Kidney (tissue), 14 donors: ENCODE data around the gene REM2. TPM values are rescaled to one million over a fixed set of nuclear protein-coding genes. Genes with fewer than 3 reads are reported as not detected.

Experiments
- DNase-seq, 5 donors: peaks; one replicate each; pipeline ENCODE4 v3.0.0-alpha.2; 2013 to 2020
- FAIRE-seq: peaks from 2 replicates; lab custom pipeline; 2012; peaks lifted over from hg19 to GRCh38; lab: Jason Lieb, UNC
- H3K27ac ChIP-seq, 2 donors: one replicate each; pipeline ENCODE4 v1.7.0; 2013; ENCODE audit warnings: low read depth in 2 of 2, low read length in 2 of 2, inconsistent platforms in 1 of 2
- H3K27me3 ChIP-seq: one replicate; pipeline ENCODE4 v1.7.1; 2013; ENCODE audit warnings: low read length, inconsistent platforms; ENCODE audit not compliant: control insufficient read depth, insufficient read depth
- H3K36me3 ChIP-seq, 3 donors: one replicate each; pipeline versions ENCODE4 v1.7.0 to v1.7.1; 2013; ENCODE audit warnings: low read length in 3 of 3, control low read depth in 1 of 3, inconsistent platforms in 1 of 3; ENCODE audit not compliant: insufficient read depth in 3 of 3, control insufficient read depth in 2 of 3
- H3K4me1 ChIP-seq, 3 donors: one replicate each; pipeline versions ENCODE4 v1.7.0 to v1.7.1; 2013; ENCODE audit warnings: low read length in 3 of 3, inconsistent platforms in 1 of 3, low read depth in 1 of 3; ENCODE audit not compliant: control insufficient read depth in 2 of 3, insufficient read depth in 2 of 3
- H3K4me3 ChIP-seq, 3 donors: one replicate each; pipeline versions ENCODE4 v1.7.0 to v1.8.1; 2013; ENCODE audit warnings: low read length in 3 of 3, control low read depth in 1 of 3, inconsistent platforms in 1 of 3
- H3K9ac ChIP-seq, 3 donors: one replicate each; pipeline versions ENCODE4 v1.7.0 to v1.7.1; 2013; ENCODE audit warnings: low read length in 3 of 3, control low read depth in 1 of 3, inconsistent platforms in 1 of 3
- H3K9me3 ChIP-seq, 3 donors: one replicate each; pipeline versions ENCODE4 v1.7.0 to v1.7.1; 2013; ENCODE audit warnings: low read length in 3 of 3, control low read depth in 1 of 3, inconsistent platforms in 1 of 3; ENCODE audit not compliant: control insufficient read depth in 2 of 3, insufficient read depth in 1 of 3
- intact Hi-C: fragments of 100-400 bp; cut with DNase I; formaldehyde crosslinking; loops from one replicate; pipeline ENCODE4 v1.11.1; 2022
- polyA plus RNA-seq: library from polyadenylated mRNA; stranded (reverse); fragments of 350-450 nt; fragmentation: Illumina TruSeq; extraction: RNeasy Lipid Tissue Mini Kit (QIAGEN cat#74804); gene quantifications from one replicate; pipeline ENCODE4 v1.2.3, GENCODE V29; 2014; ENCODE audit warnings: low read depth, low replicate concordance; ENCODE audit not compliant: insufficient read depth
- total RNA-seq: library from RNA; stranded (reverse); fragmentation: NEBNext Ultra II Directional; extraction: Animal tissue kit (Norgen Biotek cat#: 25700); gene quantifications from one replicate; pipeline ENCODE4 v1.2.1, GENCODE V29; 2021
- TF ChIP-seq, protein P1 (sequence below): IDR thresholded peaks from 3 replicates; pipeline ENCODE4 v1.5.1; 2012; ENCODE audit warnings: mild to moderate bottlenecking, moderate library complexity, borderline replicate concordance; ENCODE audit not compliant: insufficient read depth; ENCODE audit errors: extremely low read depth
- donor health status: control.
- donor health status: control.
- donor health status: control.
- donor health status: control.
- donor health status: control.
- donor health status: DM: yes; HTN: yes; CAD: no.
- donor health status: Normal renal cell carcinoma (clear cell type).

REM2 gene
- total and polyA plus RNA-seq, 2 donors from 2014 or later: 0.63 to 0.77 TPM

DNA sequence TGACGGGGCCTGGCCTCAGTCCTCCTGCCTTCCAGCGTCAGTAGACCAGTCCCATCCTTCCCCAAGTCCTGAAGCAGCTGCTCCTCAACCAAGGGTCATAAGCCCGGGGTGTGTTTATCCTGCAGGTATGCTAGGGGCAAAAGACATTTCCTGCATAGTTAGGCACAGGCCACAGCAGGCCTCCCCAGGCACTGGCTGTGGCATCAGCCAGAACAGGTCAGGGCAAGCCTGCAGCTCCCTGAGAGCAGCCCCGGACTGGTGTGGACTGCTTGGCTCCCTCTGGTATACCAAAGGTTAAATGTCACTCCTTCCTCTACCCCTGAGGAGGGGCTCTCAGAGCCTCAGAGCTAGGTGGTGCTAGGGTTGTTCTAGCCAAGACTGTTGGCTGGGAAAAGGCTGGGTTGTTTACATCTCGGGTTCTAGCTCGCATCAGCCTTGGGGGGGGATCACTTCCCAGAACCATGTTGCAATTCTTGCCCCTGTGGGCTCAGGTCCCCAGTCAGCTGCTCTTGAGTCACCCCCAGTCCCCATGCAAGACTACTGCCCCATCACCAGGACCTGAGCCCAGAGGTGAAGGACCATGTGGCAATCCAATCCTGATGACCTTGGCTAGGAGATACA lies 43.8 kb upstream of the REM2 start:
- no peaks in the 10 kb centered on the region for H3K9me3 ChIP-seq
- H3K36me3 ChIP-seq: peaks cover 7 to 25% (median 17%) of the 10 kb centered on the region in 3 donors
- FAIRE-seq: no peak
- intact Hi-C loops: no loop called here
- no peak for DNase-seq
- no peaks in the 10 kb centered on the region for H3K27me3 ChIP-seq
- H3K4me1 ChIP-seq: peaks cover 0 to 3% (median 0%) of the 10 kb centered on the region in 3 donors
- TF ChIP-seq, protein P1, sequence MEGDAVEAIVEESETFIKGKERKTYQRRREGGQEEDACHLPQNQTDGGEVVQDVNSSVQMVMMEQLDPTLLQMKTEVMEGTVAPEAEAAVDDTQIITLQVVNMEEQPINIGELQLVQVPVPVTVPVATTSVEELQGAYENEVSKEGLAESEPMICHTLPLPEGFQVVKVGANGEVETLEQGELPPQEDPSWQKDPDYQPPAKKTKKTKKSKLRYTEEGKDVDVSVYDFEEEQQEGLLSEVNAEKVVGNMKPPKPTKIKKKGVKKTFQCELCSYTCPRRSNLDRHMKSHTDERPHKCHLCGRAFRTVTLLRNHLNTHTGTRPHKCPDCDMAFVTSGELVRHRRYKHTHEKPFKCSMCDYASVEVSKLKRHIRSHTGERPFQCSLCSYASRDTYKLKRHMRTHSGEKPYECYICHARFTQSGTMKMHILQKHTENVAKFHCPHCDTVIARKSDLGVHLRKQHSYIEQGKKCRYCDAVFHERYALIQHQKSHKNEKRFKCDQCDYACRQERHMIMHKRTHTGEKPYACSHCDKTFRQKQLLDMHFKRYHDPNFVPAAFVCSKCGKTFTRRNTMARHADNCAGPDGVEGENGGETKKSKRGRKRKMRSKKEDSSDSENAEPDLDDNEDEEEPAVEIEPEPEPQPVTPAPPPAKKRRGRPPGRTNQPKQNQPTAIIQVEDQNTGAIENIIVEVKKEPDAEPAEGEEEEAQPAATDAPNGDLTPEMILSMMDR: no peak
- H3K9ac ChIP-seq: peak overlapping the region in 1 of 3 donors; percentile 94
- H3K4me3 ChIP-seq: peak overlapping the region in 2 of 3 donors; percentile 18 to 85
- peak overlapping the region; percentile 24 to 92 for H3K27ac ChIP-seq

DNA sequence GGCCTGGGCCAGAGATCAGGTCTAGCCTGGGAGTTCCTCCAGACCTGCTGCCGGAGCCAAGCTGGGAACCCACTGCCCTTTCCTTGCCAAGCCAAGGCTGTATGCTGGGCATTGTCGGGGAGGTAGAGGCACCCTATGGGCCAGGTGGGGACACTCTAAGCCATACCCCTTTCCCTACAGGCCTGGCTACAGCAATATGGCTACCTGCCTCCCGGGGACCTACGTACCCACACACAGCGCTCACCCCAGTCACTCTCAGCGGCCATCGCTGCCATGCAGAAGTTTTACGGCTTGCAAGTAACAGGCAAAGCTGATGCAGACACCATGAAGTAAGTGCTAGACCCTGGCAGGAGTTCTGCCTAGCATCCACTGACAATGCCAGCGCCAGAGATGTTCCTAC lies 41.7 kb upstream of the REM2 start:
- H3K9me3 ChIP-seq: no peaks in the 10 kb centered on the region
- H3K27me3 ChIP-seq: no peaks in the 10 kb centered on the region
- H3K9ac ChIP-seq: no peak overlapping the region
- FAIRE-seq (no peak), DNase-seq (no peak)
- H3K36me3 ChIP-seq: peaks cover 11 to 42% (median 24%) of the 10 kb centered on the region in 3 donors
- H3K4me1 ChIP-seq: peaks cover 0 to 3% (median 0%) of the 10 kb centered on the region in 3 donors
- TF ChIP-seq, protein P1: no peak
- H3K27ac ChIP-seq: no peak overlapping the region
- H3K4me3 ChIP-seq: no peak overlapping the region
- intact Hi-C loops: no loop called here

DNA sequence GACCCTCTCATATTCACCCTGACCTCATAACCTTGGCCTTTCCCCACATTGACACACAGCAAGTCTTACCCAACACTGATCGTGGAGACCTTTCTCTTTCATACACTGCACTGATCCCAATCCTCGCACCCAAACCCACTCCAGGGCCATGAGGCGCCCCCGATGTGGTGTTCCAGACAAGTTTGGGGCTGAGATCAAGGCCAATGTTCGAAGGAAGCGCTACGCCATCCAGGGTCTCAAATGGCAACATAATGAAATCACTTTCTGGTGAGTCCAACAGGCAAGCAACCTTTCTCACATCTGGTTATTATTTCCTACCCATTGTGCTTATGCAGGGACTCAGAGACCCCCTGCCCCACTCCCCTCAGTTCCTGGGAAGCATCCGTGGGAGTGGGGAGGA lies 41.3 kb upstream of the REM2 start:
- no peak for DNase-seq
- peaks cover 13 to 44% (median 24%) of the 10 kb centered on the region in 3 donors for H3K36me3 ChIP-seq
- intact Hi-C loops: no loop called here

More for the DNA sequence above, 41.3 kb upstream of the REM2 start:
- Histone ChIP-seq H3K4me3 (no peak overlapping the region), H3K9me3 (no peaks in the 10 kb centered on the region), H3K27me3 (no peaks in the 10 kb centered on the region), H3K4me1 (peaks cover 0 to 3% (median 0%) of the 10 kb centered on the region in 3 donors), H3K9ac (no peak overlapping the region), H3K27ac (no peak overlapping the region)
- TF ChIP-seq, protein P1: no peak
- FAIRE-seq: no peak
